Stimulated activated CD8-positive, alpha-beta memory T cell treated with anti-CD3 and anti-CD28 coated beads, Interleukin-2, amount 100 ng/mL, for 1 hour (primary cell): ENCODE results near the gene SLC25A43.
"Not testable (repeated sequence)": the region's sequence is repeated elsewhere in the genome, so short reads cannot be mapped to it uniquely, and the experiment has no call there.

ENCODE experiments used
- DNase-seq, 2 donors: peaks; one replicate each; pipeline ENCODE4 v3.0.0-alpha.2; 2020; ENCODE audit warnings: low read depth in 2 of 2

SLC25A43 gene

DNA sequence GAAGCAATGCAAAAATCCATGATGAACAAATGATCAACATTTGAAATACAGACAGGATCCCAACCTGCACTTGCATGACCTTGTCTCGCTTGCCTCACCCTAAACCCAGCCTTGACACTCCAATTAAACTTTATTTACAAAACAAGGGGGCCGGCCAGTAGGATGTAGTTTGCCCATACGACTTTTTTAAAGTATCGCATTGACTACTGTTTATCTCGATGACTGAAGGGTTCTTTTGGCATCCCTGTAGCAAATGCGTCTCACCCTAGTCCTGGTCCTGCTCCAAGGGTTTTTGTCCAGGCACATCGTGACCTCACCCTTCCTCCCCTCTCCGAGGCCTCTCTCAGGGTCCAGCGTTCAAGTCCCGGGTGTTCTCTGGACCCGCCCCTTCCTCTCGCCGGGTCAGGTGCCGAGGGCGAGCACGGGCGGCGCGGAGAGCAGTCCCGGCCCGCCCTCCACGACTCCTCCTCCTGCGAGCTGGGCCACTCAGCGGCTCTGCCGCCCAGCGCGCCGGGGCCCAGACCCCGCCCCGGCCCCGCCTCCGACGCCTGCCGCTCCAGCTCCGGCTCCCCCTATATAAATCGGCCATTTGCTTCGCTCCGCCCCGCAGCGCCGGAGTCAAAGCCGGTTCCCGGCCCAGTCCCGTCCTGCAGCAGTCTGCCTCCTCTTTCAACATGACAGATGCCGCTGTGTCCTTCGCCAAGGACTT is 68.9 kb downstream of the SLC25A43 start, which contains the start of gene SLC25A5:
TSS of gene SLC25A5 (plus strand) at position 603 of the 709 bp plus-strand sequence. CDS start at position 675, 72 bp downstream.
- DNase-seq, result peak; percentile 55 to 68

DNA sequence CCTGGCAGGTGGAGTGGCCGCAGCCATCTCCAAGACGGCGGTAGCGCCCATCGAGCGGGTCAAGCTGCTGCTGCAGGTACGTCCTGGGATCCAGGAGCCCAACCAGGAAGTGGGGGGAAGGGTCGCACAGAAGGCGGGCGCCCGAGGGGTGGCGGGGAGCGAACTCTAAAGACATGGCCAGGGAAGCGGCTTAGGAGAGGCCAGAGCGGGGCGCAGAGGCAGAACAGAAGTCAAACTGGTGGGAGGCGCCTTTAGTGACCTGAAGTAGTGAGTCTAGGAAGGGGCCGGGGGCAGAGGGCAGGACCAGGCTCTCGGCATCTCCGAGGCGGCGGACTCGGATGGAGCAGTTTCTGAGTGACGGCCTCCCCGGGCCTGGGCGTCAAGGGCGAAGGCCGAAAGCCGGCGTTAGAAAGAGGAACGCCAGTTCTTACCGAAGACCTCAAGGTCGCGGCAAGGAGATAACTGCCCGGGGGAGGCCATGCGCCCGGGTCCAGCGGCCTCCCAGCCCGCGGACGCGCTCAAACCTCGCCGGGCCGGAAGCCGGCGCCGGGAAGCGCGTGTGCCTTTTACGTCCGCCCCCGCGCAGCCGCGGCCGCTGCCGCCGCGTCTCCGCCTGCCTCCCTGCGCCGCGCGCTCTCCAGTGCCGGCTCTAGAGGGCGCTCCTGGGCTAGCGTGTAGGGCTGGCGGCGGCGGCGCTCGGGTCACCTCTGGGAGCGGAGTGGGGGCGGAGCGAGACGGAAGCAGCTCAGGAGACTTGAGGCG is 69.6 kb downstream of the SLC25A43 start:
- peak; percentile 74 to 76 for DNase-seq

DNA sequence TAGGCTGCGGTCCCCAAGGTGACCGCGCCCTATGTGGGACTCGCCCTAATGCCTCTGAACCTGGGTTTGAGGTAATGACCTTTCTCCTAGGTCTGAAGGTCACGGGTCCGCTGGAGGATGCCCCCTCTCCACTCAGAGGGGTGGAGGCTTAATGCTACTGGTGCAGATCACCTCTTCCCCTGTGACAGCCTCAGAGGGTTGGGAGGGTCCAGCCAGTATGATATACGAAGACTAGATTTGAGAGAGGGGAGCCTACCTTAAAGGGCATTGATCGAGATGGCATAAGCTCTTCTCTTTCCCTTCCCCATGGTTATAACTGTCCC is 70.1 kb downstream of the SLC25A43 start:
- DNase-seq, result no peak

DNA sequence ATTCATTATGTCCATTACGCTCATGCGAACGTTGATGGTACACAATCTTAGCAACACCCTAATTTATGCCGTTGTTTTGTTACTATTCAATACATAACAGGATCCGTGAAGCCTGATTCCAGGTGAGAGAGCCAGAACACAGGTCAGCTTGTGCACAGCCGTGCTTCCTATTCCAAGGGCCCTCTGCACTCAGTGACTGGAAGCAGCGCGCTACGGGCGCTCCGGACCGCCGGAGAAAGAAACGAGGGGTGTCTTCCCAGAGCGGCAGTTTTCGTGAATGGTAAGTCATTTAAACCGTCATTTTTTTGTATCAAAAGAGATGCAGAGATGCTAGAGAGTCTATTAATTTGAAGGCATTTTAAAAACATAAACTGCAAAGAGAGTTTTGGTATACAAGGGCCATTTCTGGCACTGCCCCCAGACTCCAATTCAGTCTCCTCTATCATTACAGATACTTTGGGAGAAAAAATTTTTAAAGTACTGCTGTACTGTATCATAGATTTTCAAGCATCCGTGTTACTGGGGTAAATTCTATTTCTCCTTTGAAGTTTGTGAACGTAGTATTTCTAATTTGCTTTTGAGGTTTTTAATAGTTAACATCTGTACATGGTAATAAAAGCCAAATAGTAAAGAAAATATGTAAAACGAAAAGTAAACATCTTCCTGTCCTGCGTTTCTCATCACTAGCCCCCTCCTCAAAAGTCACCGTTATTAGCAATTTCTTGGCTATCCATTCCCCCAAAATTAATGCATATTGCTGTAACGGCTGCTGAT is 75.7 kb downstream of the SLC25A43 start:
- DNase-seq, result no peak

DNA sequence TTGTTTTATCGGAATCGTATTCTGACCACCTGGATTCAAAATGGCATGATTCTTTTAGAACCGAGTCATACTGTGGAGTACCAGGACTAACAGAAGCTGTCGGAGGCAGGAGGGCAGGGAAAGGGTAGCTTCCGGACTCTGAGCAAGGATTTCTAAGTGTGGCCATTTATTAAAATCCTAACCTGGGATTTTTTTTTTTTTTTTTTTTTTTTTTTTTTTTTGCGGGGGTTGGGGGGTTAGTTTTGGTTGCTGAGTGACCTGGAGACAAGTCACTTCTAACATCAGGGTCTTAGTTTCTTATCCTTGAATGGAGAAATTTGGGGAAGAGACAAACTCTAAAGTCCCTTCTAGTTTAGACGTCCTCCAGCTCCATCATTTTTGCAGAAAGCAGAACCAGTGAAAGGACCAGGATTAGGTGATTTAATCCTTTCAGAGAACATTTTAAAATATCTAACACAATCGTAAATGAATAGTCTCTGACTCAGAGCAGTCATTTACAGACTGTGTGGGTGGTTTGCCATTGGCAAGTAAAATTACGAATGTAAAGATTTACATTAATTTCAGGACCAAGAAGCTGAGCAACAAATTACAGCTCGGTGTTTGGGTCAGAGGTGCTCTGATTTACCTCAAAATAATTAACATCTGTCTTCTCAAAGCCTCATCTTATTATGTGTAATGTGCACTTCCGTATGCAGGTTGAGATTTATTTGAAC is 76.4 kb downstream of the SLC25A43 start:
- no peak for DNase-seq

DNA sequence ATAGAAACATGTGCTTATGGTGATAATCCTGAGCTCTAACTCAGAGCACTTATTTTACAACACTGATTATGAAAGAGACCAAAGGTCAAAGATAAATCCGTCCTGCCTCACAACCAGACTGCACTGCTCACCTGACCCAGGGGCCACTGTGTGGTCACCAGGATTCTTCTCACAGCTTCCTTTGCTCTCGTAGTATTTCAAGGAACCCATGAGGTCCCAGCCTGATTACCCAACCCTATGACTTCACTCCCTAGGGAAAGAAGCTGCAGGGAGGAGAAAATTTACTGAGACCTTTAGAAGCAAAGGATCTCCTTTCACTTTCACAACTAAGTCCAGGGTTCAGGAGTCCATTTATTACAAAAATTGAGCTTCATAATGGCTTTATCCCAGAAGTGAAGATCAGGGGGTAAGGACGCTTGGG is 78.7 kb downstream of the SLC25A43 start:
- no peak for DNase-seq

DNA sequence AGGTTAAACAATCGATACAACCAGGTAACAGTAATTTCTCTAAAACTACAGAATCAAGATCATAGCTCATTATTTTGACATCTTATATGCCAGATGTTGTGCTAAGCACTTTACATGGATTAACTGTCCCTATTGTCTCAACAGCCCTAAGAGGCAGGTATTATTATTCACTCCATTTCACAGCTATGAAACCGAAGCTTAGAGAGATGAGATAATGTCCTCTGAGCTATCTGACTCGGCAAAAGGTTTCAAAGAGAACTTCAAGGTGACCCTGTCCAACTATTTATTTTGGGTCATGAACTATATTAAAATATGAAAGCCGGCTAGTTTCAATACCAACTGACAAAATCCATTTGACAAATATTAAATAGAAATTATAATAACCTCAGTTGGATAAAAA is 79.4 kb downstream of the SLC25A43 start:
- DNase-seq, result no peak

DNA sequence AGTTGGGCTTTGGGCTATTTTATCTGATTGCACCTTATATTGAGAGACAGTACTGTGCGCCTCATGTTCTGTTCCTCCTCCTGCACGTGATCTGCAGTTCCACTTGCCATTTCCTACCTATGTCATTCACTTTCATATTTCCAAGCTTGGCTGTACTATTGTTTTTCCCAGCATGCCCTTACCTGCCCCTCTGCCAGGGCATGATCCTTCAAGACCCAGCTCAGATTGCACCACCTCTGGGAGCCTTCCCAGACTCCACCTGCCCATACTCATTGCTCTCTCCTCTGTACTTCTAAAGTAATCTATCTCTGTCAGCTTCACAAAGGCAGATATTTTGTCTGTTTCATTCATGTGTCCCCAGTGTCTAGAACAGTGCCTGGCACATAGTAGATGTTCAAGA is 80.7 kb downstream of the SLC25A43 start:
- no peak for DNase-seq

DNA sequence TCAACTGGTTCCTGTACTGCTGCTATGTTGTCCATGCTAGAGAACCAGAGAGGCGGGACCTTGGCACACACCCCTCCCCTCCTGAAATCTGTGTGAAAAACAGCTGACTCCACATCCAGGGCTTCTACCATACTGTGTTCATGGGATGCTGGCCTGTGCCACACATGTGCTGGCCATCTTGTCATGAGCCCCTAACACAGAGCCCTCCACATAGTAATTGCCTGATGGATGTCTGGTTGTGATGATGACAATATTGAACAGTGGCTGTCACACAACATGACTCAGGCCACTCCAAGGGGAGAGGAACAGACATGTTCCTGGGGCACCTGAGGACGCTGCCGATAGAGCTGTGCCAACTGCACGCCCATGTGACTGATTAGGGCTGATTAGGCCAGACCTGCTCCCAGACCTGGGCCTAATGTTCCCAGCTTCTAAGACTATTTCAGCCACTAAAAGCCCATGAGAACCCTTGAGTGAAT is 82.2 kb downstream of the SLC25A43 start:
- no peak for DNase-seq

DNA sequence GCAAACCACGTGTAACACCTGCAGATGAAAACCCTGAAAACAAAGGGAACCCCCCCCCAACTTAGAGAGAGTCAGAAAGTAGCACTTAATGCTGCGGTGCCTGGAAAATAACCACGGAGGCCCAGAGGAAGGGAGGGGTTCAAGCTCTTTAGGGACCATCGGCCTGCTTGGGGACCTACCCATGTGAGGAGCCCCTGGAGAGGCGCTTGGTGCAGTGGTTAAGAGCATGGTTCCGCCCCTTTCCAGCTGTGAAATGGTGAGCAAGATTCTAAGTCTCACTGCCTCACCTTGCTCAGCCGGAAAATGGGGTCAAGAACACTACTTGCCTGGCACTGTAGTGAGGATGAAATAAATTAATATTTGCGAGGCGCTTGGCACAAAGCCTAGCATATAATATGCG is 82.9 kb downstream of the SLC25A43 start:
- no peak for DNase-seq

DNA sequence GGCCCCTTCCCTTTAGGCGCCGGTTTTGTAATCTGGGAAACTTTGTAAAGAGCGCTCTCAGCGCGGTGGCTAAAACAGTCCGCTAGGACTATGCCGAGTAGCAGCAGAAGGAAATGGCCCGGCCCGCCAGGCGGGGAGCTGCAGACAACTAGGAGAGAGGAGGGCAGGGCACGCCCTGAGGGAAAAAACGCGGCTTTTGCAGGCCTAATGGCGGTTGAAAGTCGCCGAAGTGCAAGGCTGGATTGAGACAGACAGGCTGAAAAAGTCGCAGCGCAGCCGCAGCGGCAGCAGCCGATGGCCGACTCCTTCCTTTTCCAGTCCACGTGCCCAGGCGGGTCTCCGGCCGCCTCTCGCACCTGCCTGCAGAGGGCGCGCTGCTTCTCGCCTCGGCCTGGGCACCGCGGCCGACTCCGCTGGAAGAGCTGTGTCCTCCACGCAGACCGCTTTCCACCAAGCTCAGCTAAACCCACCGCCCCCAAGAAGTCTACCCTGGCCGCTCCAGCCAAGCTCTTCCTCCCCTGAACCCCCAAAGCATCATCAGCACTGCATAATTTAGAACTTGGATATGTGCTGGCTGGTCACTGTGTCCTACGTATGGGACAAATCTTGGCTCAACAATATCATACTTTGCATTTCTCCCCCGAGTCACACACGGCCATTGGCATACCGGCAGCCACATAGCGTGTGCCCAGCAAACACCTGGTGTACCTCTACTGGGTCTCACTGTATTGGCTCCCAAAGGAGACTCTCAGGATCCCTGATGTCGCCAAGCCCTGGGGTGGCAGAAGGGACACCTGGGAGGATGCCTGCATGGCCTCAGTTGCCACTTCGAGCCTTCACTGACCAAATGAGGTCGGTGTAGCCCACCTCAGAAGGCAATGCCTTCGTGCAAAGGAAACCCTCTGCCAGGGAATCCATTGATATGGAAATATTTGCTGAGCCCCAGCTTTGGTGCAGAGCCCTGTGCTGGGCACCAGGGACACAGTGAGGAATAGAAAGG is 83.6 kb downstream of the SLC25A43 start:
- DNase-seq, result peak; percentile 15 to 41

DNA sequence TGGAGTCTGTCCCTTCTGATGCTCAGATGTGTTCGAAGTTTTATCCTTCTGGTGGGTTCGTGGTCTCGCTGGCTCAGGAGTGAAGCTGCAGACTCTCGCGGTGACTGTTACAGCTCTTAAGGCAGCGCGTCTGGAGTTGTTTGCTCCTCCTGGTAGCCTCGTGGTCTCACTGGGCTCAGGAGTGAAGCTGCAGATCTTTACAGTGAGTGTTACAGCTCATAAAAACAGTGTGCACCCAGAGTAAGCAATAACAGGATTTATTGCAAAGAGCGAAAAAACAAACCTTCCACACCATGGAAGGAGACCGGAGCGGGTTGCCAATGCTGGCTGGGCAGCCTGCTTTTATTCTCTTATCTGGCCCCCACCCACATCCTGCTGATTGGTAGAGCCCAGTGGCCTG is 87.6 kb downstream of the SLC25A43 start:
- no peak for DNase-seq

DNA sequence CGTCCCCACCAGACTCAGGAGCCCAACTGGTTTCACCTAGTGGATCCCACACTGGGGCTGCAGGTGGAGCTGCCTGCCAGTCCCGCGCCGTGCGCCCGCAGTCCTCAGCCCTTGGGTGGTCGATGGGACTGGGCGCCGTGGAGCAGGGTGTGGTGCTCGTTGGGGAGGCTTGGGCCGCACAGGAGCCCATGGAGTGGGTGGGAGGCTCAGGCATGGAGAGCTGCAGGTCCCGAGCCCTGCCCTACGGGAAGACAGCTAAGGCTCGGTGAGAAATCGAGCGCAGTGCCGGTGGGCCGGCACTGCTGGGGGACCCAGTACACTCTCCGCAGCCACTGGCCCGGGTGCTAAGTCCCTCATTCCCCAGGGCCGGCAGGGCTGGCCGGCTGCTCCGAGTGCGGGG is 88.6 kb downstream of the SLC25A43 start:
- DNase-seq, result not testable (repeated sequence)

DNA sequence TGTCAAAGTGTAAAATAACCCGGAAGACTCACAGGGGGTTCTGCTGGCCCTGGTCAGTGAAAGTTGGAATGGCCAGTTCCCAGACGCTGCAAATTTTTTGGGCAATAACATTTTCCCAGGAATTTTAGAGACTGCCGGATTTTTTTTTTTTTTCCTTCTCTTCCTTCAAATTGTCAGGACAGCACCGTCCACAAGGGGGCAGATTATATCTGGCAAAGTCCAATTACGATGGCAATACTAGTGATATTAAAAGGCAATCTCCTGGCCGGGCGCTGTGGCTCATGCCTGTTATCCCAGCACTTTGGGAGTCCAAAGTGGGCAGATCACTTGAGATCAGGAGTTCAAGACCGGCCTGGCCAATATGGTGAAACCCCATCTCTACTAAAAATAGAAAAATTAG is 89.6 kb downstream of the SLC25A43 start:
- peak in 1 of 2 donors; percentile 4 for DNase-seq

DNA sequence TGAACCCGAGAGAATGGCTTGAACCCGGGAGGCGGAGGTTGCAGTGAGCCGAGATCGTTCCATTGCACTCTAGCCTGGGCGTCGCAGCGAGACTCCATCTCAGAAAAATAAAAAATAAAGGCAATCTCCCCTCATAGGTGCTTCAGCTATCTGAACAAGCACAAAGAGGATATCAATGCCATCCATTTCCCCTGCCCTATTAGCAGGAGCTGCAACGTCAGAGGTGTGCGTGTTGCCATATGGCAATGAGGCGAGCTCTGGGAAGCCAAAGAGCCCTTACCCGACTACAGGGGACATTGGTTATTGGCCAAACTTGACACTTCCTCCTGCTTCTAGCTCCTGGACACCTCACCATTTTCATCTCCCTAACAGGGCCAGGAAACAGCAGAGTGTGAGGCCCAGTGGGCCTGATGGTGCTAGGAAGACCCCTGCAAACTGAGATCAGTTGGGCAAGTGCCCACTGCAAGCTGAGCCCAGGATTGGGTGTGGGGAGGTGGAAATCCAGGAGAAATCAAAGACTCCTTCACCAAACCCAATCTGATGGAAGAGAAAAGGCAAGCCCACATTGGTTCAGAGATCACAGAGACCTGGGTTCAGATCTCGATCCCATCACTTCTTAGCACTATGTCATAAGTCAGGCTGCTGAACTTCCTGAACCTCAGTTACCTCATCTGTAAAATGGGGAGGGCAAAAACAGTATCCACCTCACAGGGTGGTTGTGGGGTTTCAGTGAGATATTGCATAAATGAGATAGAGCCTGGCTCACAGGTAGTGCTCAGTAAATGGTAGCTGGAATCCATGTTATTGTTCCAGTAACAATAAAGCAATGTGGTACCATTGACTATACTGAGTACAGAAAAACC is 90.3 kb downstream of the SLC25A43 start:
- no peak for DNase-seq

DNA sequence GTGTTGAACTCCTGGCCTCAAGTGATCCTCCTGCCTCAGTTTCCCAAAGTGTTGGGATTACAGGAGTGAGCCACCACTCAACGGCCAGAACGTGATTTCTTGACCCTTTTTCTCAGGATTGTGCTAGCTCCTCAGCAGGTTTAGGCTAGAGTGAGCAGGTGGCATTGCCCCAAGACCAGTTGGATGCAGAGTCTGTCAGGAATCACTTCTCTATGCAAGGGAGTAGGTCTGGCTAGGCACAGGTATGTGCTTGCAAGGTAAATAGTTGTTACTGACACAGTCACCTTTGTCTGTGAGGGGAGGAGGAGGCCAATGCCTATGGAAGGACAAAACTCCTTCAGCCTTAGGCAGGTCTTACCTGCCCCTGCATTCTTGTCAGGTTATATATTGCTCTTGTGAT is 93.3 kb downstream of the SLC25A43 start:
- no peak for DNase-seq

DNA sequence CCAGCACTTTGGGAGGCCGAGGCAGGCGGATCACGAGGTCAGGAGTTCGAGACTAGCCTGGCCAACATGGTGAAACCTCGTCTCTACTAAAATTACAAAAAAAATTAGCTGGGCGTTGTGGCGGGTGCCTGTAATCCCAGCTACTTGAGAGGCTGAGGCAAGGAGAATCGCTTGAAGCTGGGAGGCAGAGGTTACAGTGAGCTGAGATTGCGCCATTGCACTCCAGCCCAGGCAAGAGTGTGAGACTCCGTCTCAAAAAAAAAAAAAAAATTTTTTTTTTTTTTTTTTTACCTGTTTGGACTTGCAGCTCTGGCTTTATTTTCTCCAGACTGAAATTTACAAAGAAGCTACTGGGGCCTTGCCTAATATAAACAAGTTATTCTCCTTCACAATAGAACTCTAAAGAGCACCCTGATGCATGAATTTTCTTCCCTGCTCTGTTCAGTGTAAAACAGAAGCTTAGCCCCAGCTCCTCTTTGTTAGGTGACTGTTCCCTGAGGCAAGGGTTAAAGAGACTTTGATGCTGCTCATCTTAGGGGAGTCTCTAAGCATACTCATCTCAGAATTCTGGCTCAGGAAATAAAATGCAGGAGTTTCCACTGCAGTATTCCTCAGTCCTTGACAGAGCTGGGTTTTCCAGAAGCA is 94.8 kb downstream of the SLC25A43 start:
- DNase-seq, result not testable (repeated sequence)

DNA sequence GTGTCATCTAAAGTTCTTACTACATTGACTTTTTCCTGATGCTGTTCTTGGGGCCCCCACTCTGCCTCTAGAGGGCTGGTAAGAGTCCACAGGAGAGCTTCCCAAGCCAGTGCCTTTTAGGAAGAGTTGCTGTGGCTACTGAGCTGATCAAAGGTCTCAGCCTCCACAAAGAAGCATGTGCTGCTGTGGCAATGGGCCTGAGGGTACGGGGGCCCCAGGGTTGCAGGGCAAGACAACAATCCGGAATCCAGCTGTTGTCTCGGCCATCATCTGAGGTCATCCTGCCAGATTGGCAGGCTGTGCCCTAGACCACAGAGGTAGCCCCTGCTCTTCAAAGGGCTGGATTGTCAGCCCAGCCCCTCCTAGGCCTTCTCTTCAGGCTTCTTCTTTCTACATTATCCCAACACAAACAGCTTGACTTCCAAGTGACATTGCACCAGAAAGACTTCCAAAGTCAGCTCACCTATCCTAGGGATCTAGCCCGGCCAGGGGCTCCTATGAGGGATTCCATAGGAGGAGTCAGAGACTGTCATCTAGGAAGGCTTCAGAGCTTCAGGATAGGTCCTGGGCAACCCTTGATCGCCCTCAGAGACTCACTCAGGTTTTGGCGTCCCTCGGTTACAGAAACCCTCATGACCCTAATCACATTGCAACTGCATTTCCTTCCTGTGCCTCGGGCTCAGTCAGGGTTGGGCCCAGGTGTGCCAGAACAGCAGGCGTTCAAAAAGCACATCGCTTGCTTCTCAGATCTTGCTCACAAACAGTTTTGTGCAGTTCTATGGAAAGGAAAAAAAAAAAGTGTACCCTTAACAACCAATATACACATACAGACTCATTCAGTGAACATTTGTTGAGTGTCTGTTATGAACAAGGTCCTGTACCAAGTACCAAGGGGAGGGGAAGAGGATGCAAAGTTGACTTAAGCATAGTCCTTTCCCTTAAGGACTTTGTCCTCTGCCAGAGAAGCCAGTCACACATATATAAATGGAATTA is 96.9 kb downstream of the SLC25A43 start:
- no peak for DNase-seq
